Fibroblast of villous mesenchyme (primary cell): ENCODE measurements around the gene PPP1R1A. TPM values are rescaled to one million over a fixed set of nuclear protein-coding genes. Genes with fewer than 3 reads are reported as not detected.

ENCODE experiments used
- DNase-seq: peaks from one replicate; pipeline ENCODE4 v3.0.0-alpha.2; 2010; ENCODE audit warnings: low read depth
- H3K4me3 ChIP-seq: 2 replicates; pipeline ENCODE4 v1.5.1; 2011; ENCODE audit warnings: low read depth, mild to moderate bottlenecking, low read length
- total RNA-seq: library from RNA; depleted of rRNA; stranded (reverse); fragments of >200 nt; gene quantifications from 2 replicates; pipeline ENCODE4 v1.2.3, GENCODE V29; 2012
- TF ChIP-seq, protein P1 (sequence below): IDR thresholded peaks from 2 replicates; pipeline ENCODE4 v1.5.1; 2012; ENCODE audit warnings: low read depth, mild to moderate bottlenecking, low read length; ENCODE audit not compliant: insufficient read depth

Gene PPP1R1A
- total RNA-seq, 1 donor, result not detected

DNA sequence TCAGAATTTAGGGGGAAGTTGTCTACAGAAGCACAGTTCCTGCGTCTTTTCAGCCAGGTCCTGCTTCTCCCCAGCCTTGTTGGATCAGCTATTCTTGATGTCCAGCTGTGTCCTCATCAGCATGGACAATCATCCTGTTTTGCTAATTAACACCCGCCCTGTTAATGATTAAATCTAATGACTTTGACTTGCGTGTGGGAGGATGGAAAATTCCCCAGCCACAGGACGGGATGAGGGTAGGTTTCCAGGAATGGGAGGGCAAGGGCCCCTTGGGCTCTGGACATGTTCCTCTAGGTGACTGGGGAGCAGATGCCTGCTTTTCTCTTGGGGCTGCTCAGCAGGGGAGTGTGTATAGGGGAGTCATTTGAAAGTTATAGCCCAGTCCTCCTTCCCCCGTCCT lies 5.3 kb upstream of the PPP1R1A start:
- DNase-seq, result no peak
- H3K4me3 ChIP-seq, result no peak overlapping the region
- TF ChIP-seq, protein P1, sequence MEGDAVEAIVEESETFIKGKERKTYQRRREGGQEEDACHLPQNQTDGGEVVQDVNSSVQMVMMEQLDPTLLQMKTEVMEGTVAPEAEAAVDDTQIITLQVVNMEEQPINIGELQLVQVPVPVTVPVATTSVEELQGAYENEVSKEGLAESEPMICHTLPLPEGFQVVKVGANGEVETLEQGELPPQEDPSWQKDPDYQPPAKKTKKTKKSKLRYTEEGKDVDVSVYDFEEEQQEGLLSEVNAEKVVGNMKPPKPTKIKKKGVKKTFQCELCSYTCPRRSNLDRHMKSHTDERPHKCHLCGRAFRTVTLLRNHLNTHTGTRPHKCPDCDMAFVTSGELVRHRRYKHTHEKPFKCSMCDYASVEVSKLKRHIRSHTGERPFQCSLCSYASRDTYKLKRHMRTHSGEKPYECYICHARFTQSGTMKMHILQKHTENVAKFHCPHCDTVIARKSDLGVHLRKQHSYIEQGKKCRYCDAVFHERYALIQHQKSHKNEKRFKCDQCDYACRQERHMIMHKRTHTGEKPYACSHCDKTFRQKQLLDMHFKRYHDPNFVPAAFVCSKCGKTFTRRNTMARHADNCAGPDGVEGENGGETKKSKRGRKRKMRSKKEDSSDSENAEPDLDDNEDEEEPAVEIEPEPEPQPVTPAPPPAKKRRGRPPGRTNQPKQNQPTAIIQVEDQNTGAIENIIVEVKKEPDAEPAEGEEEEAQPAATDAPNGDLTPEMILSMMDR, result no peak

DNA sequence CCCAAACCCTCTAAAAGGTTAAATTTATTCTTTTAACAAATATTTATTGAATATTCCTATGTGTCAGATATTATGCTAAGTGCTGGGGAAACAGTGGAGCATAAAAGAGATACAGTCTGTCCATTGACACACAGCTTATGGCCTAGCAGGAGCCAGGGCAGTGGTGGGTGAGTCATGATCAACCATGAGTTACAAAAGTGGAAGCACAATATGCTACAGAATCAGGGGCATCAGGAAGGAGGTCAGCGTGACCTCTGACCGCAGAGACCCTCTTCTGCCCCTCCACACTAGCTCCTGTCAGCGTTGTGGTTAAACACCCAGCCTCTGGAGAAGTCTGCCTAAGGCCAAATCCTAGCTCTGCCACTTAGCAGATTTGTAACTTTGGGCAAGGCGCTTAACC lies 4.7 kb upstream of the PPP1R1A start:
- no peak for DNase-seq

DNA sequence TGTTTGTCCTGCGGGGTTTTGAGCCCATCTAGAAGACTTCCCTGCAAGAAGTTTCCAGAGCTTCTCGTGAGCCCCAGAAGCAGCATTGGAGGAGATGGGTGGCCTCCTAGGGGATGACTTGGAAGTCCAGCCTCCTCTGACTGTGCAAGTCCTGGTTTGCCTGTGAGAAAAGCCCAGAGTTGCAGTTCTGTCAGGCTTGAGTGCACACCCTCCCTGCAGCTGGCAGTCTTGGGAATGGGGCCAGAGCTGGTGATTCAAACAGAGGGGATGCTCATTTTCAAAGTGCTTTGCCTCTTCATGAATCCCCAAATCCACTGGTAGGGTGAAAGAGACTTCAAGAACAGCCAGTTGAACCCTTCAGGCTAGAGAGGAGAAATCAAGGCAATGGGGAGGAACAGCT lies 3.9 kb upstream of the PPP1R1A start:
- no peak overlapping the region for H3K4me3 ChIP-seq
- TF ChIP-seq, protein P1, result no peak
- no peak for DNase-seq

More for the DNA sequence above, 4.7 kb upstream of the PPP1R1A start:
- H3K4me3 ChIP-seq, result no peak overlapping the region
- TF ChIP-seq, protein P1, result no peak

DNA sequence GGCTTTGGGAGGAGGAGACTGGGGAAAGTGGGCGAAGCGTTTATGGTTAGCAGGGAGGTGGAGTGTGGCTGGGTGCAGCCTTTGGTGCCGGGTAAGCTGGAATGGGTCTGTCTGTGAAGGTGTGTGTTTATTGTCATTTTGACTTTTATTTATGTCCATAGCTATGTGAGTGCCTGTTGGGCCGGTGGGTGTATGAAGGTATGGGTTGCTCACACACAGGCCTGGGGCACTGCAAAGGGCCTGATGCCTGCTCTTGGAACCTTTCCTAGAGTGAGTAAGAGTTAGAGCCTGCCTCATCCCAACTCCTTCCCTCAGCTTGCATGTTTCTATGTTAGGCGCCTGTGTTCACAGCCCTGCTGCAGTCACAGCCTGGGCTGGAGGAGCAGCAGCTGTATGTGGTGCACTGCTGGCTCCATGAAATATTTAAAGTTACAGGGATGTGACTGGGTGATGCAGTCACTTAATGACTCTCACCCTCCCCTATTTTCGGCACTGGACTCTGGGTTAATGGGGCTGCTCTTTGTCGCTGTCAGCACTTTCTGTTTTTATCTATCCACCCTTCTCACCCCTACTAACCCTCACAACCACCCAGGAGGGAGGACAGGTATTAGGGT lies 2.6 kb upstream of the PPP1R1A start:
- no peak for DNase-seq
- TF ChIP-seq, protein P1, result no peak
- no peak overlapping the region for H3K4me3 ChIP-seq

DNA sequence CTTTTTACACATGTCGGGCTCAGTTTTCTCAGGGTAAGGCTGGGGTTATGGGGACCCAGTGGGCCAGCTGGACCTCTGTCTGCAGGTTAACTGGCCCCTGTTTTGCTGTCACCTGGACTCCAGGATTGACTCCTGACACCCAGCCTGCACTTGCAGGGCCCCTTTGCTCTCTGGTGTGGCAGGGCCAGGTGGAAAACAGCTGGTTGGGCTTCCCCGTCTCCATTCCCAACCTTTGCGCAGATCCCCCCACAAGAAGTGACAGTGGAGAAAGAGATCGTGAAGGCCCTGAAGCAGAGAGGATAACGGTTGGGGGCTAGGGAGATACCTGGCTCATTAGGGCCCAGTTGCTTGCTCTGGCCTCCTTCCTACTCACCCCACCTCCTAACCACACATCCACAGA lies 1.5 kb upstream of the PPP1R1A start:
- TF ChIP-seq, protein P1, result no peak
- DNase-seq, result no peak
- no peak overlapping the region for H3K4me3 ChIP-seq

DNA sequence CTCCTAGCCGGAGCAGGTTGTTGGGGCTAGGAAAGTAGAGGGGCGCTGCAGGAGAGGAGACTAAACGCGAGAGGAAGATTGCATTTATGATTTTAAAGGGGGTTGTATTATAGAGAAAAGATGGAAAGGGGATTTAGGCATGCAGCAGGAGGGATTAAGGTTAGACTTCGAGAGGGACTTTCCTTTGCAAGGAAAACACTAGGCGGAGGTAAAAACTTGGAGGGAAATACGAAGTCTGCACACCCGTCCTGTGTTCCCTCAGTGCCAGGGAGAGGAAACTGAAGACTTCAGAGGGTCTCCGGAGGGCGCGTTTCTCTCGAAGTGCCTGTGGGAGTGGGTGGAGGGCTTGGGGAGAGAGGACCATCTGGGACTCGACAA lies 420 bp upstream of the PPP1R1A start:
- TF ChIP-seq, protein P1, result no peak
- DNase-seq, result no peak
- H3K4me3 ChIP-seq, result no peak overlapping the region

DNA sequence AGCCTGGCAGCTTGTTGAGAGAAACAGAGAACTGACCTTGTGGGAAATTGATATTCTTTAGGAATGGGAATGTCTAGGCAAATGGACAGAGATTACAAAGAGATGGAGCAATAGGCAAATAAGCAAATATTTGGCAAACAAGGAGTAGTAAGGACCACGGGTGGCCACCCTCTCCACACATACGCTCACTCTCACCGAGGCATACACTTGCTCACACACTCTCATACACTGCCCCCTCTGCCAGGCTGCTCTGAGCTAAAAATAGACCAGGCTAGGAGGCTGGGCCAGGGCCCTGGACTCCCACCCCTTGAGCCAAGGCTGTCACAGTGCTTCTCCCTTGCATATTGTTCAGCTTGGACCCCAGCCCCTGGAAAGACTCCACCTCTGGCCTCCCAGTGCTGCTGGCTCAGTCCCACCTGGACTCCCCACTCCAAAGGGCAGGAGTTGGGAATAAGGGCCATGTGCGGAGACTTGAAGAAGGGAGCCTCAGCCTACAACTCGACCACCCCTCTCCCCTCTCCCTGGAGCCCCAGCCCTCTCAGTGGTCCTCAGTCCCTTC lies 1.1 kb downstream of the PPP1R1A start:
- TF ChIP-seq, protein P1, result no peak
- DNase-seq, result no peak

More for the DNA sequence above, 1.1 kb downstream of the PPP1R1A start:
- no peak overlapping the region for H3K4me3 ChIP-seq
